HepG2 (cell line): ENCODE data around the gene KCNH6. TPM values are rescaled to one million over a fixed set of nuclear protein-coding genes. Genes with fewer than 3 reads are reported as not detected.
A peak's percentile ranks its signal among the peaks of the same experiment; 100 is the strongest.

Source experiments
- ARNT2 ChIP-seq: sonication (generic); formaldehyde crosslinking; IDR thresholded peaks from 2 replicates; pipeline ENCODE4 v1.8.0; 2022; ENCODE audit warnings: mild to moderate bottlenecking, low read depth, missing genetic modification reagents, moderate library complexity
- CENPX ChIP-seq: sonication (generic); formaldehyde crosslinking; IDR thresholded peaks from 2 replicates; pipeline ENCODE4 v1.9.0; 2021; ENCODE audit warnings: mild to moderate bottlenecking, missing genetic modification reagents, moderate library complexity
- CERS6 ChIP-seq: sonication (generic); formaldehyde crosslinking; IDR thresholded peaks from 2 replicates; pipeline ENCODE4 v1.5.0; 2020; ENCODE audit warnings: missing genetic modification reagents
- ERF ChIP-seq: IDR thresholded peaks from 2 replicates; pipeline ENCODE4 v1.6.1; 2018; ENCODE audit warnings: missing biosample characterization, missing genetic modification reagents
- KLF12 ChIP-seq: sonication (generic); formaldehyde crosslinking; IDR thresholded peaks from 2 replicates; pipeline ENCODE4 v1.4.0; 2020; ENCODE audit warnings: missing genetic modification reagents, borderline replicate concordance
- NFE2L1 ChIP-seq: sonication (generic); formaldehyde crosslinking; IDR thresholded peaks from 2 replicates; pipeline ENCODE4 v1.4.0; 2020; ENCODE audit warnings: missing genetic modification reagents, mild to moderate bottlenecking, borderline replicate concordance
- NR2F1 ChIP-seq, 2 experiments: fragments of 450-650 bp in 1 of 2; formaldehyde crosslinking in 1 of 2; IDR thresholded peaks; 2 replicates each; pipeline versions ENCODE4 v1.5.0 to v1.6.1; 2016 to 2020; ENCODE audit warnings: mild to moderate bottlenecking in 1 of 2, missing compliant biosample characterization in 1 of 2, missing genetic modification reagents in 1 of 2, moderate library complexity in 1 of 2
- POGK ChIP-seq: sonication (generic); formaldehyde crosslinking; conservative IDR thresholded peaks from 2 replicates; pipeline ENCODE4 v1.8.0; 2022; ENCODE audit warnings: mild to moderate bottlenecking, moderate library complexity, missing genetic modification reagents
- RXRA ChIP-seq: sonication (generic); formaldehyde crosslinking; IDR thresholded peaks from 2 replicates; pipeline ENCODE4 v1.5.1; 2020; ENCODE audit warnings: missing genetic modification reagents
- SALL1 ChIP-seq: sonication (generic); formaldehyde crosslinking; IDR thresholded peaks from 2 replicates; pipeline ENCODE4 v1.8.0; 2022; ENCODE audit warnings: mild to moderate bottlenecking, missing genetic modification reagents
- SMARCC2 ChIP-seq: fragments of 450-650 bp; IDR thresholded peaks from 2 replicates; pipeline ENCODE4 v1.6.1; 2017; ENCODE audit warnings: antibody characterized with exemption, mild to moderate bottlenecking
- SOX13 ChIP-seq, 3 experiments: fragments of 450-650 bp in 1 of 3; sonication (generic) in 1 of 3; formaldehyde crosslinking in 1 of 3; IDR thresholded peaks in 2 of 3; conservative IDR thresholded peaks in 1 of 3; 2 replicates each; pipeline versions ENCODE4 v1.5.0 to v1.6.1; 2016 to 2020; ENCODE audit warnings: antibody characterized with exemption in 1 of 3, mild to moderate bottlenecking in 1 of 3, missing compliant biosample characterization in 1 of 3, missing genetic modification reagents in 1 of 3, moderate library complexity in 1 of 3
- SP1 ChIP-seq, 2 experiments: fragments of 450-650 bp in 1 of 2; sonication (generic) in 1 of 2; formaldehyde crosslinking in 1 of 2; IDR thresholded peaks; 2 replicates each; pipeline versions ENCODE4 v1.4.0 to v1.6.1; 2016 to 2020; ENCODE audit warnings: missing genetic modification reagents in 1 of 2
- TSC22D2 ChIP-seq: sonication (generic); formaldehyde crosslinking; IDR thresholded peaks from 2 replicates; pipeline ENCODE4 v1.5.1; 2020; ENCODE audit warnings: missing genetic modification reagents, mild to moderate bottlenecking, borderline replicate concordance
- ZNF251 ChIP-seq: sonication (generic); formaldehyde crosslinking; IDR thresholded peaks from 2 replicates; pipeline ENCODE4 v1.9.0; 2021; ENCODE audit warnings: mild to moderate bottlenecking, missing genetic modification reagents
- ZNF451 ChIP-seq: sonication (generic); formaldehyde crosslinking; IDR thresholded peaks from 2 replicates; pipeline ENCODE4 v1.5.0; 2020; ENCODE audit warnings: mild to moderate bottlenecking, missing genetic modification reagents
- ZNF460 ChIP-seq: sonication (generic); formaldehyde crosslinking; IDR thresholded peaks from 2 replicates; pipeline ENCODE4 v1.5.1; 2020; ENCODE audit warnings: missing genetic modification reagents, mild to moderate bottlenecking, borderline replicate concordance
- ZNF512 ChIP-seq: sonication (generic); formaldehyde crosslinking; IDR thresholded peaks from 2 replicates; pipeline ENCODE4 v1.4.0; 2020; ENCODE audit warnings: mild to moderate bottlenecking, missing genetic modification reagents
- ZNF564 ChIP-seq: sonication (generic); formaldehyde crosslinking; IDR thresholded peaks from 2 replicates; pipeline ENCODE4 v1.8.1; 2023; ENCODE audit warnings: mild to moderate bottlenecking, missing genetic modification reagents
- ZNF652 ChIP-seq: IDR thresholded peaks from 2 replicates; pipeline ENCODE4 v1.6.1; 2016; ENCODE audit warnings: low read depth, borderline replicate concordance
- ZNF691 ChIP-seq: sonication (generic); formaldehyde crosslinking; IDR thresholded peaks from 2 replicates; pipeline ENCODE4 v1.4.0; 2020; ENCODE audit warnings: missing genetic modification reagents, low read depth, mild to moderate bottlenecking, borderline replicate concordance
- polyA plus RNA-seq, 8 experiments: library from polyadenylated mRNA; depleted of rRNA in 3 of 8; stranded (reverse) in 7 of 8; unstranded in 1 of 8; fragments of >200 nt; fragmentation: Illumina TruSeq in 4 of 8; extraction: Trizol in 4 of 8; gene quantifications; 2 replicates each; pipeline versions ENCODE4 v1.2.1 to v1.2.3, GENCODE V29; 2011 to 2016; ENCODE audit warnings: low read depth in 4 of 8, missing spikeins in 1 of 8, mixed read lengths in 1 of 8; ENCODE audit not compliant: insufficient read depth in 1 of 8
- total RNA-seq, 5 experiments: library from RNA; depleted of rRNA; stranded (reverse); fragments of >200 nt; fragmentation: Illumina TruSeq; extraction: Trizol; gene quantifications; 2 replicates each; pipeline ENCODE4 v1.2.3, GENCODE V29; 2016; ENCODE audit warnings: low read depth in 1 of 5

KCNH6 gene
- total and polyA plus RNA-seq, 2 of the 13 experiments (the other 11 are each of a cell fraction or from before 2014, with no cell fraction given), result 0.05 to 0.18 TPM

DNA sequence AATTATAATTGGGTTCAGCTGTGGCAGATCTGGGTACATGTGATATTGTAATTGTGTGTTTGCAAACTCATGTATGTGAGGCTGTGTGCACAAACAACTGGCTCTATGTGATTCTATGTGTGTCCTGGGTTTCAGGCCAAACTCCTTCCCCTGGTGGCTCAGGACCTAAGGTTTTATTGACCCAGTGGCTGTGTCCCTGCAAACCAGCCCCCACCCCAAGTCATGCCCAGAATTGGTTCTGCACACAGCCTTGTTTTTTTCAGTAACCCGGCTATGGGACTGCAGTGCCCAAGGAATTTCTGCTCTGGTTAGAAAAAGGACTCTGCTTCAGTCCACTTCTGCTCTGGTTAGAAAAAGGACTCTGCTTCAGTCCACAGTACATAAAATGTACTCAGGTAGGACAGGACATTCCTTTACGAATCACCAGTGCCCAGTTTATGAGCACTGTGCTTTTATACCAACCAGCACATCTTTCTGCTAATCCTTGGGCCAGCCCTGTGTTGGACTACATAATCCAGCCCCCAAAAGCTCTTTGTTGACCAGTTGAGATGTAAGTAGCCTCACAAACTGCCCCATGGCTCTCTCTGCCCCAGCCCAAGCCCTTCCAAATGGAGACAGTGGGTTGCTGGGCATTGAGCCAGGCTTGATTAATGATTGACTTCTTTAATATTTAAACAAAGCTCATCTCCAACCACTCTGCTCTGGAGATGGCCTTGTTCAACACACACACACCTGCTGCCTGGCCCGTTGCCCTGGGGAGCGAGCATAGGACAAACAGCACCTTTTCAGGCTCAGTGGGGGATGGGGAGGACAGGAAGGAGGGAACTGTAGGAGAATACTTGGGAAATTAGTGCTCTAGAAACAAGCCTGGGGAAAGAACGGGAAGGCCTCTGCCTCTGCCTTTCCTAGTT, 2.9 kb upstream of the KCNH6 start (continued):
- peak; percentile 76; the same call in 1 of the 2 replicates for TF ChIP-seq ZNF691 (CRISPR knock-in tag)
- peak in 1 of 2 experiments; percentile 11; a peak in 1 of 4 replicates for TF ChIP-seq NR2F1 (CRISPR knock-in tag; IDR thresholded peaks at IDR 0.05)
- peak; percentile 81; the same call in 1 of the 2 replicates for TF ChIP-seq SOX13 (IDR thresholded peaks at IDR 0.05)
- peak in 1 of 2 experiments; percentile 88; a peak in 2 of 4 replicates for TF ChIP-seq SOX13 (CRISPR knock-in tag; conservative IDR thresholded peaks at IDR 0.05 in 1 of 2, IDR thresholded peaks at IDR 0.05 in 1 of 2)
- peak; percentile 84 for TF ChIP-seq RXRA
- no peak for TF ChIP-seq SP1 (IDR thresholded peaks at IDR 0.05)
- TF ChIP-seq SP1 (CRISPR knock-in tag; IDR thresholded peaks at IDR 0.05), result no peak
- TF ChIP-seq SMARCC2, result no peak
- peak; percentile 55; the same call in 1 of the 2 replicates for TF ChIP-seq TSC22D2 (CRISPR knock-in tag)
- no peak for TF ChIP-seq ZNF251
- TF ChIP-seq ARNT2, result no peak
- peak; percentile 57; the same call in 1 of the 2 replicates for TF ChIP-seq KLF12 (CRISPR knock-in tag)
- no peak for TF ChIP-seq NFE2L1 (CRISPR knock-in tag)
- TF ChIP-seq ZNF652 (CRISPR knock-in tag), result no peak
- peak; percentile 81 for TF ChIP-seq POGK (CRISPR knock-in tag)
- TF ChIP-seq CENPX, result no peak
- no peak for TF ChIP-seq ZNF451 (CRISPR knock-in tag)
- peak; percentile 94 for TF ChIP-seq ERF (CRISPR knock-in tag)
- TF ChIP-seq SALL1, result peak; percentile 97
- TF ChIP-seq CERS6 (CRISPR knock-in tag), result no peak
- no peak for TF ChIP-seq ZNF512 (CRISPR knock-in tag)
- TF ChIP-seq ZNF460 (CRISPR knock-in tag), result peak; percentile 28; the same call in 1 of the 2 replicates
- TF ChIP-seq ZNF564 (CRISPR knock-in tag), result no peak
